Measurements from ENCODE around the gene OSBP2. TPM values are rescaled to one million over a fixed set of nuclear protein-coding genes. Genes with fewer than 3 reads are reported as not detected.

Gene OSBP2
- polyA plus RNA-seq, 1 donor (not counting 4 experiments of a cell fraction or from before 2014, with no cell fraction given): 3.0 TPM

- dilution Hi-C loops (cut with MboI; ENCODE audit: extremely low pct_ligation_motif_present, low sequenced_read_pairs): loop anchor here (25.0 kb wide), 1 partner anchor 107 kb away; no protein-coding TSS in a partner anchor
- FAIRE-seq: no peak
- Histone ChIP-seq H3K79me2 (ENCODE audit: control insufficient read depth, insufficient read depth, low read length) (no peaks in the 10 kb centered on the region), H3K4me2 (ENCODE audit: control insufficient read depth, extremely low read depth, insufficient read depth, low read depth, low read length) (no peak overlapping the region), H3K9ac (ENCODE audit: control insufficient read depth, extremely low read depth, insufficient read depth, low read length) (no peak overlapping the region), H3K4me3 (ENCODE audit: control insufficient read depth in 2 of 3, extremely low read depth in 1 of 3, insufficient read depth in 2 of 3, low read depth in 1 of 3, low read length in 3 of 3) (no peak overlapping the region), H3K9me1 (ENCODE audit: control insufficient read depth, extremely low read depth, insufficient read depth, low read length) (no peaks in the 10 kb centered on the region), H3K27ac (ENCODE audit: control insufficient read depth, insufficient read depth, low read length) (no peak overlapping the region), H3K9me3 (ENCODE audit: control insufficient read depth, low read depth, low read length) (no peaks in the 10 kb centered on the region), H4K20me1 (ENCODE audit: control insufficient read depth, extremely low read depth, insufficient read depth, low read length) (no peaks in the 10 kb centered on the region), H3K27me3 (ENCODE audit: control insufficient read depth, extremely low read depth, insufficient read depth, low read length) (no peaks in the 10 kb centered on the region), H3K4me1 (ENCODE audit: control insufficient read depth, extremely low read depth, insufficient read depth, low read length) (no peaks in the 10 kb centered on the region), H2AFZ (ENCODE audit: control insufficient read depth, low read length) (no peak overlapping the region), H3K36me3 (ENCODE audit: control insufficient read depth in 2 of 2, extremely low read depth in 1 of 2, insufficient read depth in 2 of 2, low read length in 2 of 2) (peaks cover 4 to 7% of the 10 kb centered on the region in 2 experiments)
- no peak for DNase-seq (ENCODE audit: low read depth, low spot score)
- TF ChIP-seq CTCF (optimal IDR thresholded peaks at IDR 0.05 in 1 of 3, IDR thresholded peaks at IDR 0.05 in 1 of 3, conservative IDR thresholded peaks at IDR 0.05 in 1 of 3; ENCODE audit: extremely low read depth in 1 of 3, insufficient read depth in 2 of 3, low read length in 3 of 3) (no peak), EZH2 (IDR thresholded peaks at IDR 0.05; ENCODE audit: low read length) (no peak)
These were observed 260.5 kb downstream of the OSBP2 start for GRCh38 chr22:30955153-30955552.

Small RNA genes within 50 kb of the gene (small RNA-seq; reads per million reads assigned to genes)
- gene MIR3200 (ENCODE audit: insufficient read length in 3 of 3, low read depth in 3 of 3, low replicate concordance in 1 of 3): 0.20 to 1.0 (median 1.0) reads per million in 3 experiments

Other genes with a start within 250 kb of the OSBP2 start
- not detected in 3 replicates for gene SEC14L3, start 222.9 kb upstream of the OSBP2 start, polyA plus RNA-seq
- gene SEC14L4, start 189.2 kb upstream of the OSBP2 start, polyA plus RNA-seq: 0.05 to 0.08 TPM (median 0.06 TPM) in 3 replicates
- gene SEC14L6, start 148.1 kb upstream of the OSBP2 start, polyA plus RNA-seq: 0.10 TPM in 1 of 3 replicates, not detected in the others
- not detected in 3 replicates for gene GAL3ST1, start 120.2 kb upstream of the OSBP2 start, polyA plus RNA-seq
- 94.9 to 116 TPM (median 95.7 TPM) in 3 replicates for gene PES1, start 103.0 kb upstream of the OSBP2 start, polyA plus RNA-seq
- 0.88 to 1.2 TPM (median 1.2 TPM) in 3 replicates for gene TCN2, start 87.7 kb upstream of the OSBP2 start, polyA plus RNA-seq
- 2.3 to 3.5 TPM (median 2.5 TPM) in 3 replicates for gene SLC35E4, start 59.1 kb upstream of the OSBP2 start, polyA plus RNA-seq
- gene DUSP18, start 27.0 kb upstream of the OSBP2 start, polyA plus RNA-seq: 12.6 to 21.1 TPM (median 17.9 TPM) in 3 replicates

All from keratinocyte (primary cell).